Measurements from ENCODE around the gene ADCY2.

DNA sequence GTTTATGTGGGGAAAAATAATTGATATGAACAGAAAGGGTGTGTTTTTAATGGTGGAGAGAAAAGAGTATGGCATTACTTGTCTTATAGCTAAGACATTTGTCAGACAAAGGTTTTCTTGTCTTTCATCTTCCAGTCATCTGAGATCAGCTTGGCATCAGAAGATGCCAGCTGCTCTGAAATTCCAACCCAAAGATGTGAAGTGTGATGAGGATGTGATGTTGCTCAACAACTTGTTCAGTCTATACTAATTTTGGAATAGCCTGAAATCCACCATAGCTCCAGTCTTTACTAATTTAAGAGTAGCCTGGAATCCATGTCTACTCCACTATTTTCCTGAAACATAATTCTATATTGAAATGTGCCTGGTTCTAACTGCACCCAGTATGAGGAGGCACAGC lies 272.7 kb downstream of the ADCY2 start:
- TF ChIP-seq TAF1 (IDR thresholded peaks at IDR 0.05; ENCODE audit: borderline replicate concordance, low read depth, low read length) (no peak), POLR2AphosphoS5 (IDR thresholded peaks at IDR 0.05; ENCODE audit: low read depth, low read length) (no peak)

Data from GM12892 (cell line).